Occipital lobe (tissue), 2 donors: Measurements from ENCODE around the gene PHF1. TPM values are rescaled to one million over a fixed set of nuclear protein-coding genes. Genes with fewer than 3 reads are reported as not detected.

Source experiments
- DNase-seq: peaks from one replicate; lab custom pipeline; 2025; lab: John Stamatoyannopoulos, UW
- total RNA-seq: library from RNA; depleted of rRNA; stranded (reverse); fragments of >200 nt; gene quantifications from one replicate; pipeline ENCODE4 v1.2.3, GENCODE V29; 2014

The PHF1 gene
- total RNA-seq, 1 donor from 2014 or later: 17.9 TPM

DNA sequence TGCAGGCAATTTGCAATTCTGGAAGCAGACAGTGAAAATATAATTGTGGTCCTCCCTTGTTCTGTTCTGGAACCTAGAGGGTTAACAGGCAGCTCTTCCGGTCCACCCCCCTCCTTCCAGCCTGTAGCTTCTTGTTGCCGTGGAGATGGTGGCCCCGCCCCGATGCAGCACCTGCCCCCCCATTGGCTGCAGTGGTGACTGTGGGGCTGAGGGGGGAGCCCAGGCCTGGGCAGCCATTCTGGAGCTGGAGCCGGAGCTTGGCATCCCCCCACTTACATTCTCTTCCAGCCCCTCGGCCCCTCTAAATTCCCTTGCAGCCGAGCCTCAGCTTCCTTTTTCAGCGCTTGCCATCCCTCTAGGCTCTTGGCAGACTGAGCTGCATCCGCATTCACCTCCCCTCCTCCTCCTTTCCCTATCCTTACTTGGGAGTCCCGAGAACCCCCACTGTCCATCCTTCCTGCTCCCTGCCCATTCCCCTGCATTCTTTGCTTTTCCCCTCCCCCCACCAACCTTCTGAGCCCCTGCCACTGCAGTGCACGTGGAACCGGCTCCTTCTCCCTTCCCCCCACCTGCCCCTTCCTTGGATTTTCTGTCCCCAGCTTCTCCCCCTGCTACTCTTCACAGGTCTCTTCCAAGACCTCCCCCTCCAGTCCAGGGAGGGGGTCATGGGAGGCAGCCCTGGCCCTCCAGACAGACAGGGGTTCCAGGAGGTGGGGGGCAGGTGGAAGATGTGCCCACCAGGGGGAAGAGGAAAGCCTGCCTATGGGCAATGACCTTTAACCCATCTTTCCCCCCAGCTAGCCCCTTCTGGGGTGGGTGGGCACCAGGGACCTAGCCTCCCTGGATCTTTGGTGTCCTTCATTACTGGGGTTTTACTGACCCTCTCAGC is 20.4 kb downstream of the PHF1 start:
- peak; percentile 84 for DNase-seq

DNA sequence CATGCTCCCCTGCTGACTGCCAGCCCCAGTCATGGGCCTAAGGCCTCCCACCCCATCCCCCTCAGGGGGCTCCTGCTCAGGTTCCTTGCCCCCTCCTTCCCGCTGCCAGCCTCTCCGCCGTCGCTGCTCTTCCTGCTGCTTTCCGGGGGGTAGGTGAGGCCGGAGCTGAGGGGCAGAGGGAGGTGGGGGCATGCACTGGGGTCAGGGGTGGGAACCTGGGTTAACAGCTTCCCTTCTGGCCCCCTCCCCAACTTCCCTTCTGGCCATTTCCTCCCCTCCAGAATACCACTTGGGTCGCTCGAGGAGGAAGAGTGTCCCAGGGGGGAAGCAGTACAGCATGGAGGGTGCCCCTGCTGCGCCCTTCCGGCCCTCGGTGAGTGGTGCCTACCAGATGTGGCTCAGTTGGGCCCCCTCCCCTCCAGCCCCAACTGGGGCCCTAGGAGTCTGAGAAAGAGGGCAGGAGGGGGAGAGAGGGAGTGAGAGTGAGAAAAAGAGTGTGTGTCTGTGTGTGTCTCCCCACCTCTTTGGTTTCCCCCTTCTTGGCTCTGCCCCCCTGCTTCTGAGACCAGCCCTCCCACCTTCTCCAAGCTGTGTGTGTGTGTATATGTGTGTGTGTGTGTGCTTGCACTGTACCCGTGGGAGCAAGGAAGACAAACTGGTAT is 21.2 kb downstream of the PHF1 start:
- no peak for DNase-seq

DNA sequence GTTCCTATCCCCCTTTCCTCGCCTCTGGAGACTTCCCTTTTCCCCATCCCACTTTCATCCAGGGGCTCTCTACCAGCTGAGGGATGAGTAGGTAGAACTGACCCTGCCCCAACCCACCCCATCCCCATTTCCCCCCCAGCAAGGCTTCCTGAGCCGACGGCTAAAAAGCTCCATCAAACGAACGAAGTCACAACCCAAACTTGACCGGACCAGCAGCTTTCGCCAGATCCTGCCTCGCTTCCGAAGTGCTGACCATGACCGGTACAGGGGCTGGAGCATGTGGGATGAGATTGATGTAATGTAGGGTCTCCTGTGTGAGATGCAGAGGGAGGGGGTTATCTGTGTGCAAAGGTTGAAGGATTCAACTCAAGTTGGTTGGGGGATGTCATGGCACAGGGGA is 21.7 kb downstream of the PHF1 start:
- DNase-seq: no peak

DNA sequence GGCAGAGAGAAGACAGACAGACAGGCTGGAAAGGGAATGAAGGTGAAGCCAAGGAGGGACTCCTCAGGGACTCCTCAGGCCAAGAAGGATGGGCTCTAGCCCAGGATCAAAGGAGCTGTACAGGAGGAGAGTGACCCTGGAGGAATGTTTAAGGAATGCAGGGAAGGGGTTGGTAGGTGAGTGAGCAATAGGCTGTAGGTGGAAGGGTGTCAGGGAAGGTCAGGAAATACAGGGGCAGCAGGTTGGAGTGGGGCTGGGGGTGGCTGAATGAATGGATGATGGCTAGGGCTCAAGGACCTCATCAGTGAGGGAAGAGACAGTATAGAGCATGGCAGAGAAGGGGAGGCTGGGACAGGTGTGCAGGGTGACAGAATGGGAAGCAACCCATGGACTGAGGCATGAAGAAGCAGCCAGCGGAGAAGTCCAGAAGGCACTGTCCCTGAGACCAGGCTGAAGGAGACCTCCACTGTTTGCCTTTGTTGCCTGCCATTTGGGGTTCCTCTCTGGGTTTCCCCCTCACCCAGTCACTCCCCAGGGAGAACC is 22.3 kb downstream of the PHF1 start:
- no peak for DNase-seq

DNA sequence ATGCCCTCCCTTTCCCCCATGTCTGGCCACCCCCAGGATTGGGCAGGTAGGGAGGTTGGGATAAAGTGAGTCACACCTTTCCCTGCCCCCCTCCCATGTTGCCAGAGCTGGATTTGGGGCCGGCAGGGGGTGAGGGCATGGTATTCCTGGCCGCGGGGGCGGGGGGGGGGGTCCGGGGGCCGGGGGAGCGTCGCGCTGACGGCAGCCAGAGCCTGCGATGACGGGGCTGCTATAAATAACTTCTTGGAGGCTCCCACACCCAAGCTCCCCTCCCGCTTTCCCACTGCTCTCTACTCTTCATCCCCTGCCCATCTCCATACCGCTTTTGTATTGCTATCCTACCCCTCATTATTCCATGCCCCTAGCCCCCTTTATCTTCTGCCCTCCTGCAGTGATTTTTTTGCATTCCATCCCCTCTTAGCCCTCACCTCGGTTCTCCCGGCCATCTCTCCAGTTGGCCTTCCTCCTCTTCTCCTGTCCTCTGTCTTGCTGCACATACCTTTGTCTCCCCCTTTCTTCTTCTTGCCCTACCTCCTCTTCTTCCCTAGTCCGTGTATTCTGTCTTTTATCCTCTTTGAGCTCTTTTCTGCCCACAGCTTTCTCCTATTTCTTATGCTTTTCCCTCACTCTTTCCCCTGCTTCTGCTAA is 22.9 kb downstream of the PHF1 start:
- DNase-seq: no peak

DNA sequence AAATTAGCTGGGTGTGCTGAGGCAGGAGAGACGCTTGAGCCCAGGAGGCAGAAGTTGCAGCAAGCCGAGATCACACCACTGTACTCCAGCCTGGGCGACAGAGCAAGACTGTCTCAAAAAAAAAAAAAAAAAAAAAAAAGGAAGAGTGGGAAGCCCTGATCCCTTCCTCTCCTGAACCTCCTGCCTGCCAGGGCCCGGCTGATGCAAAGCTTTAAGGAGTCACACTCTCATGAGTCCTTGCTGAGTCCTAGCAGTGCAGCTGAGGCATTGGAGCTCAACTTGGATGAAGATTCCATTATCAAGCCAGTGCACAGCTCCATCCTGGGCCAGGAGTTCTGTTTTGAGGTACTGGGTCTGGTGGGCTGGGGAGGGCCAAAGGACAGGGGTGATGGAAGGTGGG is 24.1 kb downstream of the PHF1 start:
- no peak for DNase-seq

DNA sequence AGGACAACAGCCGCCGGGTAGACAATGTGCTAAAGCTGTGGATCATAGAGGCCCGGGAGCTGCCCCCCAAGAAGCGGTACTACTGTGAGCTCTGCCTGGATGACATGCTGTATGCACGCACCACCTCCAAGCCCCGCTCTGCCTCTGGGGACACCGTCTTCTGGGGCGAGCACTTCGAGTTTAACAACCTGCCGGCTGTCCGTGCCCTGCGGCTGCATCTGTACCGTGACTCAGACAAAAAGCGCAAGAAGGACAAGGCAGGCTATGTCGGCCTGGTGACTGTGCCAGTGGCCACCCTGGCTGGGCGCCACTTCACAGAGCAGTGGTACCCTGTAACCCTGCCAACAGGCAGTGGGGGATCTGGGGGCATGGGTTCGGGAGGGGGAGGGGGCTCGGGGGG is 26.9 kb downstream of the PHF1 start:
- no peak for DNase-seq

DNA sequence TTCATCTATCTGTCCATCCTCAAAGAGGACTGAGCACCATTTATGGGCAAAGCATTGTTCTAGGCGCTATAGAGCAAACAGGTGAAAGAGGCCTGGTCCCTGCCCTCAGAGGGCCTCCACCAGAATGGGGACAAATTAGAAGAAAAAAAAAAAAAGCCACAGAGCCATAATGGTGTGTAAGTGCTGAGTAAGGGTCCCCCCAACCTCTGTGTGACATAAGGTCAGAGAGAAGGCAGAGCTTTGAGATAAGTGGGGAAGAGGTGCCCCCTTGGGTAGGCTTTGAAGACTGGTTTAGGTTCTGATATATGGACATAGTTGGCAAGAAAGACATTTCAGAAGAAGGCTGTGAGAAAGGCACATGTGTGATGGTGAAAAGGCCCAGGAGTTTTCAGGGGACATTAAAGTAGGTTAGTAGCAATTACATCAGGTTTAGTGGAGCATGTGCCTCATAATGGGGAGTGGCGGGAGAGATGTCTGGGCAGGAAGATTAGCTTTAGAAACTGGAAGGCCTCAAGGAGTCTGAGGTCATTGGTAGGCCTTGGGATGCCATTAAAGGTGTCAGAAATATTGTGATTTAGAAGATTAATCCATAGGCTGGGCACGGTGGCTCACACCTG is 28.3 kb downstream of the PHF1 start:
- no peak for DNase-seq

DNA sequence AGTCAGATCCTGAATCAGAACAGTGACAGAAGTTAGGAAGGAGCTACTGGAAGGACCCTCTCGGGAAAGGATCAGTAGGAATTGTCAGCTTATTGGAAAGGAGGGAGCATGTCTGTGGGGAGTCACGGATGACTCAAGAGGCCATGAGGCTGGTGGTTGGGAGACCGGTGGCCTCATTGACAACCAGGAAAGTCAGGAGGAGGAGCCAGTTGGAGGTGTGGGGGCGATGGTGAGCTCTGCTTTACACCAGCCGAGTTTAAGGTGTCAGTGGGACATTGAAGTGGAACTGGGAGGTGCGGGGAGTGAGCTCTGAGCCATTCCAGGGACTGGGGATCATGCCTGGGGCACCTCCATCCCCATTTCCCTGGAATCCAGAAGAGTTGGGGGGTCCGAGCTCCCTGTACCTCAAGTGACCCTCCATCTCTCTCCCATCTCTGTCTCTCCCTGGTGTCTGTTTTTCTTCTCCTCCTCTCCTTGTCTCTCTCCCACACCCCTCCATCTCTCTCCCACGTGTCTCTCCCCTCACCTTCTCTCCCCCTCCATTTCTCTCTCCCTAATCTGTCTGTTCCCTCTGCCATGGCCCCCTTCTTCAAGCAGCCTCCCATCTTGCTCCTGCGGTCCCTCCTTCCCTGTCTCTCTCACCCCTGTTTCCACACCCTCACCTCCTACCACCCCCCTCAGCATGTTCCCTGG is 29.3 kb downstream of the PHF1 start:
- DNase-seq: no peak

DNA sequence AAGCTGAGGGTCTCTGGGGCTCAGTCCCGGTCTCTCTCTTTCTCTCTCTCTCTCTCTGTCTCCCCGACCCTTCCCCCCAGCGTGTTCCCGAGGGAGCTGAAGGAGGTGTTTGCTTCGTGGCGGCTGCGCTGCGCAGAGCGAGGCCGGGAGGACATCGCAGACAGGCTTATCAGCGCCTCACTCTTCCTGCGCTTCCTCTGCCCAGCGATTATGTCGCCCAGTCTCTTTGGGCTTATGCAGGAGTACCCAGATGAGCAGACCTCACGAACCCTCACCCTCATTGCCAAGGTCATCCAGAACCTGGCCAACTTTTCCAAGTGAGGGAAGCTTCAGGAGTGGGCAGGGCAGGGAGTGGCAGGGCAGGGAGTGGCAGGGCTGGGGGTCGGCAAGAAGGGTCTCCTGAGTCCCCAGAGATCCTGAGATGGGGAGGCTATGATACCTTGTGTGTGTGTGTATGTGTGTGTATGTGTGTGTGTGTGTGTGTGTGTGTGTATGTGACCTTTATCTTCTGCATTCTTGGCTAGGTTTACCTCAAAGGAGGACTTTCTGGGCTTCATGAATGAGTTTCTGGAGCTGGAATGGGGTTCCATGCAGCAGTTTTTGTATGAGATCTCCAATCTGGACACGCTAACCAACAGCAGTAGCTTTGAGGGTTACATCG is 30.0 kb downstream of the PHF1 start:
- DNase-seq: no peak

DNA sequence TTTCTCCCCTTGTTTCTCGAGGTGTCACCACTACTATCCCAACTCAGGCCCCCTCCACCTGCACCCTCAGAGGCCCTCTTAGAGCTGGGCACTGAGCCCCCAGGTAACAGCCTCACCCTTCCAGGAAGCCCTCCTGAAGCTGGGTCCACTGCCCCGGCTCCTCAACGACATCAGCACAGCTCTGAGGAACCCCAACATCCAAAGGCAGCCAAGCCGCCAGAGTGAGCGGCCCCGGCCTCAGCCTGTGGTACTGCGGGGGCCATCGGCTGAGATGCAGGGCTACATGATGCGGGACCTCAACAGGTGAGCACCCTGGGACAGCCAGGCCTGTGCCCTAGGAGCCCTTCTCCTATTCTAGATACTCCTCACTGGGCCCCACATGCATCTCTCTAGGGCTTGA is 30.6 kb downstream of the PHF1 start:
- no peak for DNase-seq

DNA sequence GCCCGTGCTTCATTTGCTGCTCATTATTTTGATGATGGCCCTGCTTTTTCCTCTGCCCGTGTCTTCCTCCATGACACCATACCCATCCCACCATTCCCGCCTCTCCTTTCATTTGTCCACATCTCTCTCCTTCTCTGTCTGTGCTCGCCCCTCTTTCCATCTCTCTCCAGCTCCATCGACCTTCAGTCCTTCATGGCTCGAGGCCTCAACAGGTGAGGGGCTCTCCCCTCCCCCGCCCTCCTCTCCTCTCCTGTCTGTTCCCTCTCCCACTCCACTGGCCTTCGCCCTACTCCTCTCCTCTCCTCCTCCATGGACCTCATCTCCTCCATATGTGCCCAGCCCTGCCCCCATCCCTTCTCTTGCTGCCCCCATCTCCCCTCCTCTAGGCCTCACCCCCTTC is 31.5 kb downstream of the PHF1 start:
- no peak for DNase-seq

DNA sequence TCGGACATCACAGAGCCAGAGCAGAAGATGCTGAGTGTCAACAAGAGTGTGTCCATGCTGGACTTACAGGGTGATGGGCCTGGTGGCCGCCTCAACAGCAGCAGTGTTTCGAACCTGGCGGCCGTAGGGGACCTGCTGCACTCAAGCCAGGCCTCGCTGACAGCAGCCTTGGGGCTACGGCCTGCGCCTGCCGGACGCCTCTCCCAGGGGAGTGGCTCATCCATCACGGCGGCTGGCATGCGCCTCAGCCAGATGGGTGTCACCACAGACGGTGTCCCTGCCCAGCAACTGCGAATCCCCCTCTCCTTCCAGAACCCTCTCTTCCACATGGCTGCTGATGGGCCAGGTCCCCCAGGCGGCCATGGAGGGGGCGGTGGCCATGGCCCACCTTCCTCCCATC is 32.2 kb downstream of the PHF1 start:
- no peak for DNase-seq

DNA sequence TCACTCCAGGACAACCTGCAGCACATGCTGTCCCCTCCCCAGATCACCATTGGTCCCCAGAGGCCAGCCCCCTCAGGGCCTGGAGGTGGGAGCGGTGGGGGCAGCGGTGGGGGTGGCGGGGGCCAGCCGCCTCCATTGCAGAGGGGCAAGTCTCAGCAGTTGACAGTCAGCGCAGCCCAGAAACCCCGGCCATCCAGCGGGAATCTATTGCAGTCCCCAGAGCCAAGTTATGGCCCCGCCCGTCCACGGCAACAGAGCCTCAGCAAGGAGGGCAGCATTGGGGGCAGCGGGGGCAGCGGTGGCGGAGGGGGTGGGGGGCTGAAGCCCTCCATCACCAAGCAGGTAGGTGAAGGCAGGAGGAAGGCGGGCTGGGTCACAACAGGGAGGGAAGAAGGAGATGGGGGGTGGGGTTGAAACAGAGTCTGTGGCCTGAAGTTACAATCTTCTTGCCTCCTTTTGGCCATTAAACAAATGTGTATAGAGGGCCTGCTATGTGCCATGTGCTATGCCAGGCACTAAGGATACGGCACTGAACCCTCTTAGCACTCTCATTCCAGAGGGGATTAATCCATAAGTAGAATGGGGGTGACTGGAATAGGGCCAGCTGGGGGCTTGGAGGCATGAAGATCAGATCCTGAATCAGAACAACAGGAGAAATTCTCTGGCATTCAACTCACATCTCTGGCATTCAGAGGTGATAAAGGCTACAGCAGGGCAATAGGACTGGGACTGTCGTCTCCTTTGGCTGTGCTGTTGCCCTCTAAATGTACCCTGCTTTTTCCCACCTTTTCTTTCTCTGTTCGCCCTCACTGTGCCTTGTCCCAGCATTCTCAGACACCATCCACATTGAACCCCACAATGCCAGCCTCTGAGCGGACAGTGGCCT is 33.0 kb downstream of the PHF1 start:
- DNase-seq: no peak

DNA sequence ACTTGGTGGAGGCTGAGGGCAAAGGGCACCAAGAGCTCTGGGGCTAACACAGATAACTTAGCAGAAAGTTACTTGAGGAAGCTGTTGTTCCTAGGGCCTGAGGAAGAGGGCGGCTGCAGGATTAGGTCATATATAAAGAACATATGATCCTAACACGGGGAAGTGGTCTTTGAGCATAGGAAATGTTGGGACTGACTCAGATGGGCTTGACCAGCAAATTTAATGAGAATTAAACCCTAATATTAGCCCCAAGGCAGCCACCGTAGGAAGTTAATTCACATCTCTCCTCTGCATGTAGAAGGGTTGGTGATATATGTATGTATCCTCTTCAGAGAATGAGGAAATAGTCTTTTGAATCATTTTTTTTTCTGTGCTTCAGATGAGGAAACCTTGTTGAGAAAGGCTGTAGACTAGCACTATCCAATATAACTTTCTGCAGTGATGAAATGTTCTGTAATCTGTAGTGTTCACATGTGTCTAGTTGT is 34.3 kb downstream of the PHF1 start:
- no peak for DNase-seq

DNA sequence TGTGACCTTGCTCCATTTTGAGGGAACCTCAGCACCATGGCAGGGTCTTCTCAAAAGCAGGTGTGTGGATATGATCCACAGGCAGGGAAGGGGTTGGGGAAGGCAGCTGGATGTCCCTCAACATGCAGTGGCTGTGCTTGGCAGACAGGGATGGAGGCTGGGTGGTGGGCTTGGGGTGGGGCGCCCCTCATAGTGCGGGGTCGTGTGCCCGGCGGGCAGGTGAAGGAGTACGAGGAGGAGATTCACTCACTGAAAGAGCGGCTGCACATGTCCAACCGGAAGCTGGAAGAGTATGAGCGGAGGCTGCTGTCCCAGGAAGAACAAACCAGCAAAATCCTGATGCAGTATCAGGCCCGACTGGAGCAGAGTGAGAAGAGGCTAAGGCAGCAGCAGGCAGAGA is 35.5 kb downstream of the PHF1 start:
- no peak for DNase-seq

DNA sequence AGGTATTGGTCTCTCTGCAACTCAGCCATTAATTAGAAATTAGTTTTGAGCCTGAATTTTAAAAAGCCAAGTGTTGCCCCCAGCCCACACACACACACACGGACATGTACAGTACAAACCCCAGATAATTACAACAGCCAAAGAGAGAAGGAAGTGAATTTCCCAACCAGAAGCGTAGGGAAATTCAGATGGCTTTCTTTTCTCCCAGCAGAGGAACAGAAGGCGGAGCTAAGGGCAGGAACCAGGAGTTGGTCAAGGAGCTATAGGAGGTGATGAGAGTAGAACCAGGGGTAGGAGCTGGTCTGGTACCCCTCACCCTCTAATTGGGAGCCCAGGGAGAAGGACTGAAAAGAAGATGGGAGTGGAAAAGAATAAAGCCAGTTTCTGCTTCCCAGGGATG is 39.6 kb downstream of the PHF1 start:
- DNase-seq: no peak

DNA sequence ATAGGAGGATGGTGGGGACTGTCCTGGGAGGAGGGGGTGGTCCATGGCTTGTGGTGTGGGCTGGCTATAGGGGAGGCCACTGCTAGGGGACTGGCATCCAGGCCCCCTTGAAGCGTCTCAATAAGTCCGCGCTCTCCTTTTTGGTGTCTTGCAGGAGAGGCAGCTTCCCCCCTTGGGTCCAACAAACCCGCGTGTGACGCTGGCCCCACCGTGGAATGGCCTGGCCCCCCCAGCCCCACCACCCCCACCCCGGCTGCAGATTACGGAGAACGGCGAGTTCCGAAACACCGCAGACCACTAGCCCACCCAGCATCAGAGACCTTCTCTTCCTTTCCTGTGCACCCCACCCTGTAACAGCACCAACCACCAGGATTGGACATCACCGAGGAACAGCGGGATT is 40.8 kb downstream of the PHF1 start:
- no peak for DNase-seq

DNA sequence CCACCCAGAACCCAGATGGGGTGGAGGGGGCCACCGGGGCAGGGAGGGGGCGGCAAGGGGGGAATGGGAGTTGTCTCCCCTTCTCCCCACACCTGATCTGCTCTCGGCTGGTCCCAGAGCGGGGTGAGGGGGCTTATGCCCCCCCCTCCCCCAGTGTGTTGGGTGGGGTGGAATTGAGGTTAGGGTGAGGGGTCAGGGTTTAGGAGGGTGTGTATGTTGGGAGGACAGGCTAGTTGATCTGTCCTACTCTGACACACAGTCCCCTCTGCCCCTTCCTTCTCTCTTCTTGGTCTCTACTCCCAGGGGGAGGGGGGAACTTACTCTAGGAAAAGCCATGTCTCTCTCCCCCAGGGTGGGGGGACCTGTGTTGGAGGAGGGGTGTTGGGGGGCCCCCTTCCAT is 41.7 kb downstream of the PHF1 start:
- DNase-seq: no peak
